ENCODE measurements around the gene MEF2C. TPM values are rescaled to one million over a fixed set of nuclear protein-coding genes. Genes with fewer than 3 reads are reported as not detected.

MEF2C gene
- total RNA-seq, 1 donor from 2014 or later: 0.26 TPM

- Mint-ChIP-seq H3K4me3 (no peak overlapping the region), H3K4me1 (no peaks in the 10 kb centered on the region), H3K27ac (no peak overlapping the region), H3K27me3 (ENCODE audit: insufficient read depth, low read depth) (peaks cover 3% of the 10 kb centered on the region), H3K36me3 (no peaks in the 10 kb centered on the region), H3K9me3 (no peaks in the 10 kb centered on the region)
- H3K4me3 ChIP-seq: no peak overlapping the region
- no peak for DNase-seq (ENCODE audit: low spot score)
- H3F3A ChIP-seq (ENCODE audit: low read depth): no peaks in the 10 kb centered on the region
- no peaks in the 10 kb centered on the region for H3K27me3 ChIP-seq
- no peak for TF ChIP-seq EZH2 (IDR thresholded peaks at IDR 0.05)
- TF ChIP-seq CTCF (IDR thresholded peaks at IDR 0.05): no peak
- no peak for TF ChIP-seq EZH2phosphoT487 (IDR thresholded peaks at IDR 0.05)
- H3K36me3 ChIP-seq: no peaks in the 10 kb centered on the region
- no peaks in the 10 kb centered on the region for H3K4me1 ChIP-seq
- H4K20me1 ChIP-seq (ENCODE audit: low read depth): no peaks in the 10 kb centered on the region
- no peaks in the 10 kb centered on the region for H3K79me2 ChIP-seq (ENCODE audit: low read depth)
- H3K4me2 ChIP-seq: no peak overlapping the region
- H2AFZ ChIP-seq (replicated peaks): no peak overlapping the region
- no peaks in the 10 kb centered on the region for H3K9me3 ChIP-seq (ENCODE audit: low read depth)
- H3K9ac ChIP-seq: no peak overlapping the region
- no peak overlapping the region for H3K27ac ChIP-seq
Measured at GRCh38 chr5:88770276-88771257, 112.4 kb downstream of the MEF2C start.

DNA sequence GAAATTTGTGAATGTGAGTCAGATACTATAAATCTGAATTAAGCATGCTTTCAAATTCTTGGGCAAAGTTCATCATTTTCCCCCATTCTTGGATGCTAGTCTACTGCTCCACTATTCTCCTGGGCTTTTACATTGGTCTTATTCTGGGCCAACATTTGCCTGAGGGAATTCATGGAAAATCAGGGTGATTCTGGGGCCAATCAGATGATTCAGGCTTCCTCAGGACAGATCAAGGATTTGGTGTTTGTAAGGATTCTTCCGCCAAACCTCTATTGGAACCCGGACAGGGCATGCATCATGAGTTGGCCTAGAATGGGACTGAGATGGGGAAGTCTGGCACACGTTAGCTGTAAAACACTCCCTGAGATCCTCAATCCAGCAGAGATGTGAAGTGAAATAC, 113.8 kb downstream of the MEF2C start:
- H3K9me3 Mint-ChIP-seq: no peaks in the 10 kb centered on the region
- no peak overlapping the region for H2AFZ ChIP-seq (replicated peaks)
- H3K9me3 ChIP-seq (ENCODE audit: low read depth): no peaks in the 10 kb centered on the region
- no peak overlapping the region for H3K4me2 ChIP-seq
- H3K27me3 Mint-ChIP-seq (ENCODE audit: insufficient read depth, low read depth): peaks cover 3% of the 10 kb centered on the region
- no peak for DNase-seq (ENCODE audit: low spot score)
- H3K4me1 Mint-ChIP-seq: no peaks in the 10 kb centered on the region
- H3K27ac Mint-ChIP-seq: no peak overlapping the region
- no peaks in the 10 kb centered on the region for H3K79me2 ChIP-seq (ENCODE audit: low read depth)
- H3K27ac ChIP-seq: no peak overlapping the region
- H3K9ac ChIP-seq: no peak overlapping the region
- H3K36me3 Mint-ChIP-seq: no peaks in the 10 kb centered on the region
- no peak overlapping the region for H3K4me3 ChIP-seq
- H3K4me1 ChIP-seq: no peaks in the 10 kb centered on the region
- no peaks in the 10 kb centered on the region for H3K36me3 ChIP-seq
- TF ChIP-seq EZH2phosphoT487 (IDR thresholded peaks at IDR 0.05) (no peak), EZH2 (IDR thresholded peaks at IDR 0.05) (no peak), CTCF (IDR thresholded peaks at IDR 0.05) (no peak)
- H3F3A ChIP-seq (ENCODE audit: low read depth): no peaks in the 10 kb centered on the region
- H4K20me1 ChIP-seq (ENCODE audit: low read depth): no peaks in the 10 kb centered on the region
- H3K4me3 Mint-ChIP-seq: no peak overlapping the region
- H3K27me3 ChIP-seq: no peaks in the 10 kb centered on the region

DNA sequence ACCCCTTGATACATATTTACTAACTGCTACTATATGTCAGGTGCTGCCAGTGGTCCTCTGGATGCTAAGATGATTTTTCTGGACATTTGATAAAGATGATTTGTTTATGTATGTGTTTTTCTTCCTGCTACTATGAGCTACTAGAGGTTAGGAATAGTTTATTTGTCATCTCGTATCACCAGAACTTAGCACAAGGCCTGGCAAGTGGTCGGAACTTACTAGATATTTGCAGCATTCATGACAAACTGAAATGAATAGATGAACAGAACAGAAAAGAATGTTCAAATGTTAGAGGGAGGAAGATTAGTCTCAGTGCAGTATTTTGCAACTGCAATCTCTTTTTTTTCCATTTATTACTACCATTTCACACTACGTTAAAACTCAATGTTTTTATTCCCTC, 114.6 kb downstream of the MEF2C start:
- no peak for DNase-seq (ENCODE audit: low spot score)
- Histone ChIP-seq H3K27ac (no peak overlapping the region), H4K20me1 (ENCODE audit: low read depth) (no peaks in the 10 kb centered on the region), H3F3A (ENCODE audit: low read depth) (no peaks in the 10 kb centered on the region), H3K4me1 (no peaks in the 10 kb centered on the region), H3K9ac (no peak overlapping the region), H3K27me3 (no peaks in the 10 kb centered on the region), H3K4me2 (no peak overlapping the region), H3K9me3 (ENCODE audit: low read depth) (no peaks in the 10 kb centered on the region), H3K4me3 (no peak overlapping the region), H2AFZ (replicated peaks) (no peak overlapping the region), H3K79me2 (ENCODE audit: low read depth) (no peaks in the 10 kb centered on the region), H3K36me3 (no peaks in the 10 kb centered on the region)
- Mint-ChIP-seq H3K36me3 (no peaks in the 10 kb centered on the region), H3K4me1 (no peaks in the 10 kb centered on the region), H3K27ac (no peak overlapping the region), H3K9me3 (no peaks in the 10 kb centered on the region), H3K4me3 (no peak overlapping the region), H3K27me3 (ENCODE audit: insufficient read depth, low read depth) (peaks cover 3% of the 10 kb centered on the region)
- TF ChIP-seq EZH2 (IDR thresholded peaks at IDR 0.05) (no peak), CTCF (IDR thresholded peaks at IDR 0.05) (no peak), EZH2phosphoT487 (IDR thresholded peaks at IDR 0.05) (no peak)
